OCI-M2 (cell line): ENCODE results near the gene LY6G5C.

Experiments
- DNase-seq: peaks from one replicate; lab custom pipeline; 2025; ENCODE audit not compliant: unreplicated experiment; lab: John Stamatoyannopoulos, UW

The LY6G5C gene

DNA sequence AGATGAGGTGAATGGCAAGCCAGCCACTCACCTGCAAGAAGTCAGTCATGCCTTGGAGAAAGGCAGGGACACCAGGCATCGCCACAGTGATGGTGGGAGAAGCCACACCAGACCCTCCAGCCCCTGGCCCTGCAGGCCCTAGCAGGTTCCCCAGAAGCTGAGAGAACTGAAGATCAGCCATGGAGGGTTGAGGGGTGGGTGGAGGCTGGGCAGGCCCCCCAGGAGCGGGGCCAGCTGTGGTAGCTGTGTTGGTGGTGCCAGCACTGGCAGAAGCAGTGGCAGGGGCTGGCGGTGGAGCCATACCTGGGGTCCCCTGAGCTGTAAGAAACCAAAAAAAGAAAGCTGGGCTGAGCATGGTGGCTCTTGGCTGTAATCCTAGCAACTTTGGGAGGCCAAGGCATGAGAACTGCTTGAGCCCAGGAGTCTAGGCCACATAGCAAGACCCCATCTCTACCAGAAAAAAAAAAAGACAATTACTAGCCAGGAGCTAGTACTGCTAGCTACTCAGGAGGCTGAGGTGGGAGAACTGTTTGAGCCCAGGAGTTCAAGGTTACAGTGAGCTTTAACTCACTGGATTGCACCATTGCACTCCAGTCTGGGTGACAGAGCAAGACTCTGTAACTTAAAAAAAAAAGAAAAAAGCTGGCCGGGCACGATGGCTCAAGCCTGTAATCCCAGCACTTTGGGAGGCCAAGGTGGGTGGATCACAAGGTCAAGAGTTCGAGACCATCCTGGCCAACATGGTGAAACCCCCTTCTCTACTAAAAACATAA is 37.9 kb downstream of the LY6G5C start:
- no peak for DNase-seq

DNA sequence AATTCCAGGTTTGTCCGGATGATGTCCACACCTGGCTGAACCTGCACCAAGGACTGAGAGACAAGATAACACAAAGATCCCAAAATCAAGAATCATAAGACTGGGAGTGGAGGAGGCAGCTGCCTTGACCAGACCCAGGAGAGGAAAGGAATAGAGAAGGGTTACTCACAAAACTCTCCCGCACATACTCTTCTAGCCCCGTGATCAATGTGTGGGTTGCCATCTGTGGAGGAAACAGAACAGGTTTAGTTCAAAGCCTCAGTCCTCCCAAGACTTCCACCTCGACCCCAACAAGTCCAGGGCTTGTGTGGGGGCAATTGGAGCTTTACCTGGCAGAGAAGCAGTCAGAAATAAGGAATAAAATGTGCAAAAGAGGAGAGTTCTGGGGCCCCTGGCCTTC is 39.5 kb downstream of the LY6G5C start:
- no peak for DNase-seq

DNA sequence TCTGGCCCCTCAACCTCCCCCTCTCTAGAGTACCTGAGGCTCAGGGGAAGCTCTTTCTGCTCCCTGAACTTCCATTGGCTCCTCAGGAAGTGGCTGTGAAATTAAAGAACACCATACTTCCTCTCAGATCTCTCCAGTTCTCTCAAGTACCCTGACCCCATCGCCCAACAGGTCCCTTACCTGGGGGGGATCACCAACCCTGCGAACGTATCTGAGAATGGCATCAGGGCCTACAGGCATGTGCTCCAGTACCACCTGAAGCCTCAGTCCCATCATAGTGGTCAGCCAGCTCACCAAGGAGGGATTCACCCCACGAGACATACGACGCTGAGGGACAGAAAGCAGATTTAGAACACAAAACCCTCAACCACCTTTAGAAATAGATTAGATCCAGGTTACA is 40.3 kb downstream of the LY6G5C start:
- DNase-seq = no peak

DNA sequence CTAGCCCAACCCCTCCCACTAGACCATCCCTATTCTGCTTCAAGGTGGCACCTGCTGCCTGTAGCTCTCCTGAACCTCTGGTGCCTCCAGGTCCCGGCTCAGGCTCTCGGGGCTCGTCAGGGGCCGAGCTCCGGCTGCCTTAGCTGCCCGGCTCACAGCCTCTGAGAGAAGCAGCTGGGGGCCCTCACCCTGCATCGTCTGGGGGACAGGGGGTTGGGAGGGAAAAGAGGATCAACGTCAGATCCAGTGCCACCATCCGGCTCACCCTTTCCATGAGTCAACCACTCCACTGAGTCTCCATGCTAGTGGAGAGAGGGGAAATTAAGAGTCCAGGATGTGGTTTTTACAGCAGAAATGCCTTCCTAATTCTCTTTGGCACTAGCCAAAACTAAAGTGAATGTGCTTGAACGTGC is 41.4 kb downstream of the LY6G5C start:
- no peak for DNase-seq

DNA sequence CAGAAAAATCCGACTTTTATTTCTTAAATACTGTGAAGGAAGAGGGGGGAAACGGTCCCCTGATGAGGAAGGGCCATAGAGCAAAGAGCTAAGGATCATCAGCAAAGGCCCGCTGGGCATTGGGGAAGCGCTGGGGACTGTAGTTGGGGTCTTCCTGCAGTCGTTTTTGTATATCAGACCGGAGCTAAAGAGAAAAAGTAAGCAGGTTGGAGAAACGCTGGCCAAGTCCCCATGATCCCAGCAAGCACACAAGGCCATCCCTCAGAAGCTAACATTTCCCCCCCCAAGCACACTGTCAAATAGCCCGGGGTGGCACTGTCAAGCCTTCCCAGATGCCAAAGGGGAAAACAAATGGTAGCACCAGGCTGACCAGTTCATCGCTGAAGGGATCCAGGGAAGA is 41.8 kb downstream of the LY6G5C start:
- no peak for DNase-seq

DNA sequence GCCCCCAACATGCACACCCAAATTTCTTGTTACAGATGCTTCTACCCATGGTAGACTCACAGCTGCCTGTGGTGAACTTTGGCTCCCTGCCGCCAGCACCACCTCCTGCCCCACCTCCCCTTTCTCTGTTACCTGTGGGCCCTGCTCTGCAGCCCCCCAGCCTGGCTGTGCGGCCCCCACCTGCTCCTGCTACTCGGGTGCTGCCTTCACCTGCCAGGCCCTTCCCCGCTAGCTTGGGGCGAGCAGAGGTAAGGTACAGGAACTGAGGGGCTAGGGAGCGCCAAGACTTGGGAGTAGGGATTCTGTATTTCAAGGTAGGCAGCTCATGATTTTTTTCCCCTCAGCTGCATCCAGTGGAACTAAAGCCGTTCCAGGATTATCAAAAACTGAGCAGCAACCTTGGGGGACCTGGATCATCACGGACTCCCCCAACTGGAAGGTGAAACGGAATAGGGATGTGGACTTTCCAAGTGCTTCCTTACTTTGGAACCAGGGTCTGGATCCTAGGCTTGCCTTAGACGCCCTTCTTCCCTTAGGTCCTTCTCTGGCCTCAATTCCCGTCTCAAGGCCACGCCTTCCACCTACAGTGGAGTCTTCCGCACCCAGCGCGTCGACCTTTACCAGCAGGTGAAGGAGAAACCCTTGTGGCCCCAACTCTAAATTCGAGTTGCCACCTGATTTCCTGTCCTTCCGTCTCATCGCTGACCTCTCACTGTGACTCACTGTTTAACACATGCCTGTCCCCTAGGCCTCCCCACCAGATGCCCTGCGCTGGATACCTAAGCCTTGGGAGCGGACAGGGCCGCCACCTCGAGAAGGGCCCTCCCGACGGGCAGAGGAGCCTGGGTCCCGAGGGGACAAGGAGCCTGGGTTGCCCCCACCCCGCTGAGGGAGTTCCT is 43.9 kb downstream of the LY6G5C start:
- DNase-seq = no peak

DNA sequence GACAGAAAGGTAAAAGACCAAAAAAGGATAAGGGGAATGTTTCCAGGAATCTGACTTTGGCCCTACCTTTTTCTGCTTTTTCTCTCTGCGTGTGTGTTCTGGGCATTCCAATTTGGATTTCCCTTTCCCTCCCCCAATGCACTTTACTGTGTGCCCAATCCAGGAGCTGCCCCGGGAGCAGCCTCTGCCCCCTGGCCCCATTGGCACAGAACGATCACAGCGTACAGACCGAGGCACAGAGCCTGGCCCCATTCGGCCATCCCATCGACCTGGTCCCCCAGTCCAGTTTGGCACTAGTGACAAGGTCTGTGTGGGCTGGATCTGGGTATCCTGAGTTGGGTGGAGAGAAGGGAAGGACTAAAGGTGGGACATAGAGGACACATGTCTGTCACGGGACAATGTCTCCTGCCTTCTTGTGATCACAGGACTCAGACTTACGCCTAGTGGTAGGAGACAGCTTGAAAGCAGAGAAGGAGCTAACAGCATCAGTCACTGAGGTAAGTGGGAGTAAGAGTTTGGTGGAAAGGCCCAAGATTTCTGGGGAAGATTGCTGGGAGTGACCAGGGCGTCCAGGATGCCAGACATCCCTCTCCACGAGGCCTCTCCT is 45.8 kb downstream of the LY6G5C start:
- DNase-seq = no peak

DNA sequence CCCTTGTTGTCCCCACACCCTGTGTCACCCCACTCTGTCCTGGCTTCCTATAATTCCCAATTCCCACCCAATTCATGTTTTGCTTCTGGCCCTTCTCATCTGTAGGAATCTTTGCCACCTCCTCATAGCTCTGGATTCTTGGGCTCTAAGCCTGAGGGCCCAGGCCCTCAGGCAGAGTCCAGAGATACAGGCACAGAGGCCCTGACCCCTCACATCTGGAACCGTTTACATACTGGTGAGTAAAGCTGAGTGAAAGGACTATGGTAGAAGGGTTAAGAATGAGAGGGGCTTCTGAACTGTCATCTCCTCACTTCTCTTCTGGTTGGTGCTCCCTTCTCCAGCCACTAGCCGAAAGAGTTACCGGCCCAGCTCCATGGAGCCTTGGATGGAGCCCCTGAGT is 46.7 kb downstream of the LY6G5C start:
- DNase-seq = no peak

DNA sequence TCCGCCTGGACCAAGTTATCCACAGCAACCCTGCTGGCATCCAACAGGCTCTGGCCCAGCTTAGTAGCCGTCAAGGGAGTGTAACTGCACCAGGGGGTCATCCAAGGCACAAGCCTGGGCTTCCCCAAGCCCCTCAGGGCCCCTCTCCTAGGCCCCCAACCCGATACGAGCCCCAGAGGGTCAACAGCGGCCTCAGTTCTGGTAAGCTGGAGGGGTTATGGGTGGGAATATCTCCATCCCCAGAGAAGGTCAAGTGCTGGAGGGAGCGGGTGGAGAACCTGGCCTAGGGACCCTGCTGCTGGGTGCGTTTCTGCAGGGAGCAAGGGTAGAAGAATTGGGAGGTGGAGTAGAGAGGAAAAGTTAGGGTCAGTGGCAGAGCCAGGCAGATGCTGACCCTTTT is 47.4 kb downstream of the LY6G5C start:
- no peak for DNase-seq

DNA sequence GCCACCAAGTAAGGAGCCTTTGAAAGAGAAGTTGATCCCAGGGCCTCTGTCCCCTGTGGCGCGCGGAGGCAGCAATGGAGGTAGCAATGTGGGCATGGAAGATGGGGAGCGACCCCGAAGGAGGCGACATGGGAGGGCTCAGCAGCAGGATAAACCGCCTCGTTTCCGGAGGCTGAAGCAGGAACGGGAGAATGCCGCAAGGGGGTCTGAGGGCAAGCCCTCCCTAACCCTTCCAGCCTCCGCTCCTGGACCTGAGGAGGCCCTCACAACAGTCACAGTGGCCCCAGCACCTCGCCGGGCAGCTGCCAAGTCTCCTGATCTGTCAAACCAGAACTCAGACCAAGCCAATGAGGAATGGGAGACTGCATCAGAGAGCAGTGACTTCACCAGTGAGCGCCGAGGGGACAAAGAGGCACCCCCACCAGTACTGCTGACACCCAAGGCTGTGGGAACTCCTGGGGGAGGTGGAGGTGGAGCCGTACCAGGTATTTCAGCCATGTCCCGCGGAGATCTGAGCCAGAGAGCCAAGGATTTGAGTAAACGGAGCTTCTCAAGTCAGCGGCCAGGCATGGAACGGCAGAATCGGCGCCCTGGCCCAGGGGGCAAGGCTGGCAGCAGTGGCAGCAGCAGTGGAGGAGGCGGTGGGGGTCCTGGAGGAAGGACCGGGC is 48.5 kb downstream of the LY6G5C start:
- no peak for DNase-seq

DNA sequence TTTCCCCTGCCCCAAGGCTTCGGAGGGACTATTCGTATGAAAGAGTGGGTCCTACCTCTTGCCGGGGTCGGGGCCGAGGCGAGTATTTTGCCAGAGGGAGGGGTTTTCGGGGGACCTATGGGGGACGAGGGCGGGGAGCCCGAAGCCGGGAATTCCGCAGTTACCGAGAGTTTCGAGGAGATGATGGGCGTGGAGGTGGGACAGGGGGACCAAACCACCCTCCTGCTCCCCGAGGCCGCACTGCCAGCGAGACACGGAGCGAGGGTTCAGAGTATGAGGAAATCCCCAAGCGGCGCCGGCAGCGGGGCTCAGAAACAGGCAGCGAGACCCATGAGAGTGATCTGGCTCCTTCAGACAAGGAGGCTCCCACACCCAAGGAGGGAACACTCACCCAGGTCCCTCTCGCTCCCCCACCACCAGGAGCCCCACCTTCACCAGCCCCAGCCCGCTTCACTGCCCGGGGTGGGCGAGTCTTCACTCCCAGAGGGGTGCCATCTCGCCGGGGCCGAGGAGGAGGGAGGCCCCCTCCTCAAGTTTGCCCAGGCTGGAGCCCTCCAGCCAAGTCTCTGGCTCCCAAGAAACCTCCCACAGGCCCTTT is 49.1 kb downstream of the LY6G5C start:
- no peak for DNase-seq

DNA sequence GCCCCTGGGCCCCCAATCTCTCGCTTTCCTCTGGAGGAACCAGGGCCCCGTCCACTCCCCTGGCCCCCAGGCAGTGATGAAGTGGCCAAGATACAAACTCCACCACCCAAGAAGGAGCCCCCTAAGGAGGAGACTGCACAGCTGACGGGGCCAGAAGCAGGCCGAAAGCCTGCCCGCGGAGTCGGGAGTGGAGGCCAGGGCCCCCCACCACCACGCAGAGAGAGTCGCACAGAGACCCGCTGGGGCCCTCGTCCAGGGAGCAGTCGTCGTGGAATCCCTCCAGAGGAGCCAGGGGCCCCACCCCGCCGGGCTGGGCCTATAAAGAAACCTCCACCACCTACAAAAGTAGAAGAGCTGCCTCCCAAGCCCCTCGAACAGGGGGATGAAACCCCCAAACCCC is 49.7 kb downstream of the LY6G5C start:
- no peak for DNase-seq

DNA sequence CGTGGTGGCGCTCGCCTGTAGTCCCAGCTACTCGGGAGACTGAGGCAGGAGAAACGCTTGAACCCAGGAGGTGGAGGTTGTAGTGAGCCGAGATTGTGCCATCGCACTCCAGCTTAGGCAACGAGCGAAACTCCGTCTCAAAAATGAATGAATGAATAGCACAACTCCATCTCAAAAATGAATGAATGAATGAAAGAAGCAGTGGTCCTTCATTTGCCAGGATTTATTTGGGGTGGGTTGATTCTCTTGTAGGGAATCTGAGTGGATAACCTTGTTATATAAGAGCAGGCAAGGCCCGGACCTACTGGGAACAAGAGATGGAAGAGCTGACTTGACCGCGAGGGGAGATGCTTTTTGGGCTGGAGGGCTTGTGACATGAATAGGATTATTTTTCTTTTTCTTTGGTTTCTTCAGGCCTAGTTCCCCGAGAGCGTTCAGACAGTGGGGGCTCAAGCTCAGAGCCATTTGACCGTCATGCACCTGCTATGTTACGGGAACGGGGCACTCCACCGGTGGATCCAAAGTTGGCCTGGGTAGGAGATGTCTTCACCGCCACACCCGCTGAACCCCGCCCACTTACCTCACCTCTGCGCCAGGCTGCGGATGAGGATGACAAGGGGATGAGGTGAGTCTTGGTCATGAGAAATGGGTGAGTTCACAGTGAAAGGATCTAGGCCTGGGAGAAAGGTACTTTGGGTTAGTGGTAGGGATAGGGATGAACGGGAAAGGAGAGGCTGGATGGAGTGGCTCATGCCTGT is 50.5 kb downstream of the LY6G5C start:
- no peak for DNase-seq

DNA sequence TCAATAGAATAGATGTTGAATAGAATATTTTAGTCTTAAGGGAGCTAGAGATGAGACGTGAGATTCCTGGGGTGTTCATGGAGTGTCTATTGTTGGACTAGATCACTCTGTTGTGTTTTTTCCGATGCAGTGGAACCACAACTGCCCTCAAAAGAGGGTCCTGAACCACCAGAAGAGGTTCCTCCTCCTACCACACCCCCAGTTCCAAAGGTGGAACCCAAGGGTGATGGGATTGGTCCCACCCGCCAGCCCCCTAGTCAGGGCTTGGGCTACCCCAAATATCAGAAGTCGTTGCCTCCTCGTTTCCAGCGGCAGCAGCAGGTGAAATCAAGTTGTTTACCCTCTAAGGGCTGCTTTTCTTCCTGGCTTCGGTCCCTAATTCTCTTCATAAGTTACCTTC is 51.9 kb downstream of the LY6G5C start:
- no peak for DNase-seq

DNA sequence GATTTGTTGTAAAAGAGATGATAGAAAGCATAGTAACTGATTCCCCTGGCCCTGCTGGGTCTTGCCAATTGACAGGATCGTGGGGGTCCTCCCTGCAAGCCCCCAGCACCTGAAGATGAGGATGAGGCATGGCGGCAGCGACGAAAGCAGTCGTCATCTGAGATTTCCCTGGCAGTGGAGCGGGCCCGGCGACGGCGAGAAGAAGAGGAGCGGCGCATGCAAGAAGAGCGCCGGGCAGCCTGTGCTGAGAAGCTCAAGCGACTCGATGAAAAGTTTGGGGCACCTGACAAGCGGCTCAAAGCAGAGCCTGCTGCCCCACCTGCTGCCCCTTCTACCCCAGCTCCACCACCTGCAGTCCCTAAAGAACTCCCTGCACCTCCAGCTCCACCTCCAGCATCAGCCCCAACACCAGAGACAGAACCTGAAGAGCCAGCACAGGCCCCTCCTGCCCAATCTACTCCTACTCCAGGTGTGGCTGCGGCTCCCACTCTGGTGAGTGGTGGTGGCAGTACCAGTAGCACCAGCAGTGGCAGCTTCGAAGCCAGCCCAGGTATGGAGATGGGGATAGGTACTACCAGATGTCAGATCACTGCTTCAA is 53.1 kb downstream of the LY6G5C start:
- no peak for DNase-seq

DNA sequence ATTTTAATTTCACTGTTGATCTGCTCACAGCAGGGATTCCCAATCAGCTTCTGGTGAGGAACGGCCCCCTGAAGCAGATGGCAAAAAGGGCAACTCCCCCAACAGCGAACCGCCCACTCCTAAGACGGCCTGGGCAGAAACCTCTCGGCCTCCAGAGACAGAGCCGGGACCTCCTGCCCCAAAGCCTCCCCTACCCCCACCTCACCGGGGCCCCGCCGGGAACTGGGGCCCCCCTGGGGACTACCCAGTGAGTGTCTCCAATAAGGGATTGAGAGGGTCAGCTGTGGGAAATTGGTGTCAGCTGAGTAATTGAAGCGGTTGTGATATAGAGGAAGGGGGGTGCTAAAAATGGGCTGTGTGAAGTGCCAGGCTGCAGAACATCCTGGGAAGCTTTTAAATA is 53.9 kb downstream of the LY6G5C start:
- DNase-seq = no peak
